ENCODE measurements around the gene FDX2. TPM values are rescaled to one million over a fixed set of nuclear protein-coding genes. Genes with fewer than 3 reads are reported as not detected.

The FDX2 gene
- total RNA-seq: 10 to 100 TPM in 1 of 4 donors, 1 to 10 TPM in 2, not detected in 1; 6.1 to 28.9 (median 8.4) TPM

- Histone ChIP-seq H3K36me3 (peaks cover 0 to 20% (median 0%) of the 10 kb centered on the region in 4 donors), H3K4me1 (peaks cover 0 to 14% (median 14%) of the 10 kb centered on the region in 4 donors), H3K27ac (peak within 1 kb of the TSS; percentile 27 to 77 (median 74)), H3K9me3 (no peaks in the 10 kb centered on the region), H3K4me3 (peak within 1 kb of the TSS; percentile 73 to 82 (median 78)), H3K27me3 (no peaks in the 10 kb centered on the region)
- intact Hi-C loops (cut with DNase I; ENCODE audit: low total_unique reads): no loop called here
- in situ Hi-C loops (cut with MboI; ENCODE audit: low pct_ligation_motif_present in 1 of 4, low pct_unique_long_range_greater_than_20kb in 1 of 4, low sequenced_read_pairs in 3 of 4): no loop called here
- 1% methylated on average over 11 to 38 of the region's 55 CpGs for WGBS, 2 donors (ENCODE audit: low coverage in 1 of 2)
- peak; percentile 92 for DNase-seq
- TF ChIP-seq EP300 (IDR thresholded peaks at IDR 0.05; ENCODE audit: low read depth) (no peak), POLR2A (IDR thresholded peaks at IDR 0.05) (peak; percentile 32), CTCF (IDR thresholded peaks at IDR 0.05) (no peak), POLR2AphosphoS5 (IDR thresholded peaks at IDR 0.05) (peak in 2 of 3 donors; percentile 55 to 75)
These were observed at the start of gene FDX2 for GRCh38 chr19:10315335-10316214. TSS of gene FDX2 (minus strand) at chr19:10316015. CDS start at chr19:10315996, 19 bp downstream.

GRCh38 chr19:10365518-10365917 lies 49.7 kb upstream of the FDX2 start:
- TF ChIP-seq POLR2A (IDR thresholded peaks at IDR 0.05) (no peak), EP300 (IDR thresholded peaks at IDR 0.05; ENCODE audit: low read depth) (no peak), POLR2AphosphoS5 (IDR thresholded peaks at IDR 0.05) (no peak), CTCF (IDR thresholded peaks at IDR 0.05) (no peak)
- no peak overlapping the region for H3K27ac ChIP-seq
- H3K27me3 ChIP-seq: no peaks in the 10 kb centered on the region
- WGBS, 2 donors (ENCODE audit: low coverage in 1 of 2): 96 to 97% methylated on average over 7 to 18 of the region's 23 CpGs
- no peak for DNase-seq
- no peak overlapping the region for H3K4me3 ChIP-seq
- in situ Hi-C loops (cut with MboI; ENCODE audit: low pct_ligation_motif_present in 1 of 4, low pct_unique_long_range_greater_than_20kb in 1 of 4, low sequenced_read_pairs in 3 of 4) (no loop called here), intact Hi-C loops (cut with DNase I; ENCODE audit: low total_unique reads) (no loop called here)
- H3K4me1 ChIP-seq: no peaks in the 10 kb centered on the region
- H3K9me3 ChIP-seq: no peaks in the 10 kb centered on the region
- H3K36me3 ChIP-seq: peaks cover 0 to 50% (median 13%) of the 10 kb centered on the region in 4 donors

- Histone ChIP-seq H3K27me3 (no peaks in the 10 kb centered on the region), H3K27ac (no peak overlapping the region), H3K4me1 (no peaks in the 10 kb centered on the region), H3K9me3 (no peaks in the 10 kb centered on the region), H3K4me3 (no peak overlapping the region), H3K36me3 (peaks cover 0 to 47% (median 13%) of the 10 kb centered on the region in 4 donors)
- no peak for DNase-seq
- 90% methylated on average over 15 of the region's 19 CpGs; no CpG with 5 or more reads in 1 of the 2 donors for WGBS, 2 donors (ENCODE audit: low coverage in 1 of 2)
- in situ Hi-C loops (cut with MboI; ENCODE audit: low pct_ligation_motif_present in 1 of 4, low pct_unique_long_range_greater_than_20kb in 1 of 4, low sequenced_read_pairs in 3 of 4): no loop called here
- TF ChIP-seq CTCF (IDR thresholded peaks at IDR 0.05) (no peak), POLR2A (IDR thresholded peaks at IDR 0.05) (no peak), POLR2AphosphoS5 (IDR thresholded peaks at IDR 0.05) (no peak), EP300 (IDR thresholded peaks at IDR 0.05; ENCODE audit: low read depth) (no peak)
- intact Hi-C loops (cut with DNase I; ENCODE audit: low total_unique reads): no loop called here
These were observed 48.8 kb upstream of the FDX2 start for GRCh38 chr19:10364644-10365043.

GRCh38 chr19:10363789-10364281 lies 48.0 kb upstream of the FDX2 start:
- 91% methylated on average over 12 of the region's 12 CpGs; no CpG with 5 or more reads in 1 of the 2 donors for WGBS, 2 donors (ENCODE audit: low coverage in 1 of 2)
- no peak for DNase-seq
- no peaks in the 10 kb centered on the region for H3K9me3 ChIP-seq
- no peak for TF ChIP-seq POLR2A (IDR thresholded peaks at IDR 0.05)
- H3K27me3 ChIP-seq: no peaks in the 10 kb centered on the region
- intact Hi-C loops (cut with DNase I; ENCODE audit: low total_unique reads) (no loop called here), in situ Hi-C loops (cut with MboI; ENCODE audit: low pct_ligation_motif_present in 1 of 4, low pct_unique_long_range_greater_than_20kb in 1 of 4, low sequenced_read_pairs in 3 of 4) (no loop called here)
- no peak overlapping the region for H3K27ac ChIP-seq
- no peak overlapping the region for H3K4me3 ChIP-seq
- H3K36me3 ChIP-seq: peaks cover 0 to 41% (median 13%) of the 10 kb centered on the region in 4 donors
- H3K4me1 ChIP-seq: no peaks in the 10 kb centered on the region
